Mesothelial cell of epicardium (in vitro differentiated cells): ENCODE data around the gene SLC8A1. TPM values are rescaled to one million over a fixed set of nuclear protein-coding genes. Genes with fewer than 3 reads are reported as not detected.

Experiments
- DNase-seq, 2 experiments: peaks; one replicate each; pipeline ENCODE4 v3.0.0; 2021; ENCODE audit warnings: low spot score in 2 of 2; ENCODE audit not compliant: unreplicated experiment in 2 of 2
- H3K27ac Mint-ChIP-seq: 2 replicates; pipeline ENCODE4 v1.8.0; 2021; ENCODE audit warnings: mixed read lengths
- H3K27me3 Mint-ChIP-seq: 2 replicates; pipeline ENCODE4 v1.8.0; 2021; ENCODE audit warnings: low read depth, mixed read lengths
- H3K36me3 Mint-ChIP-seq: 2 replicates; pipeline ENCODE4 v1.8.0; 2021; ENCODE audit warnings: mixed read lengths
- H3K4me1 Mint-ChIP-seq: 2 replicates; pipeline ENCODE4 v1.8.0; 2021; ENCODE audit warnings: mixed read lengths
- H3K4me3 Mint-ChIP-seq: 2 replicates; pipeline ENCODE4 v1.8.0; 2021; ENCODE audit warnings: mild to moderate bottlenecking, moderate library complexity, mixed read lengths
- H3K9me3 Mint-ChIP-seq: 2 replicates; pipeline ENCODE4 v1.8.0; 2021; ENCODE audit warnings: mixed read lengths
- CTCF ChIP-seq: fragments of 200-600 bp; sonication (generic); IDR thresholded peaks from one replicate; pipeline ENCODE4 v1.5.0; 2021; ENCODE audit warnings: antibody characterized with exemption; ENCODE audit not compliant: unreplicated experiment
- total RNA-seq: library from RNA; stranded (reverse); gene quantifications from 3 replicates; pipeline ENCODE4 v1.2.1, GENCODE V29; 2021

Gene SLC8A1
- total RNA-seq, 1 donor from 2014 or later: 29.6 TPM

- Mint-ChIP-seq H3K36me3 (peaks cover 2% of the 10 kb centered on the region), H3K9me3 (no peaks in the 10 kb centered on the region), H3K27me3 (no peaks in the 10 kb centered on the region), H3K4me3 (no peak overlapping the region), H3K27ac (peak overlapping the region; percentile 73), H3K4me1 (peaks cover 36% of the 10 kb centered on the region)
- peak; percentile 34 to 59 for DNase-seq
- no peak for TF ChIP-seq CTCF
These were observed 211.8 kb downstream of the SLC8A1 start for GRCh38 chr2:40240070-40240469.

- peaks cover 7% of the 10 kb centered on the region for H3K9me3 Mint-ChIP-seq
These were observed 221.0 kb downstream of the SLC8A1 start for GRCh38 chr2:40230707-40231432.

GRCh38 chr2:40230186-40230585 lies 221.7 kb downstream of the SLC8A1 start:
- H3K4me1 Mint-ChIP-seq: peaks cover 17% of the 10 kb centered on the region
- DNase-seq: no peak
- H3K27ac Mint-ChIP-seq: no peak overlapping the region
- H3K36me3 Mint-ChIP-seq: no peaks in the 10 kb centered on the region
- H3K4me3 Mint-ChIP-seq: no peak overlapping the region
- TF ChIP-seq CTCF: no peak
- no peaks in the 10 kb centered on the region for H3K27me3 Mint-ChIP-seq
- H3K9me3 Mint-ChIP-seq: peaks cover 7% of the 10 kb centered on the region

More at GRCh38 chr2:40230707-40231432, 221.0 kb downstream of the SLC8A1 start:
- Mint-ChIP-seq H3K36me3 (no peaks in the 10 kb centered on the region), H3K4me3 (no peak overlapping the region), H3K27me3 (no peaks in the 10 kb centered on the region), H3K27ac (no peak overlapping the region), H3K4me1 (peaks cover 10% of the 10 kb centered on the region)
- no peak for TF ChIP-seq CTCF
- DNase-seq: no peak

GRCh38 chr2:40228310-40228709 lies 223.6 kb downstream of the SLC8A1 start:
- no peak overlapping the region for H3K4me3 Mint-ChIP-seq
- H3K36me3 Mint-ChIP-seq: no peaks in the 10 kb centered on the region

GRCh38 chr2:40227210-40227609 lies 224.7 kb downstream of the SLC8A1 start:
- Mint-ChIP-seq H3K4me1 (peaks cover 25% of the 10 kb centered on the region), H3K4me3 (no peak overlapping the region), H3K27me3 (no peaks in the 10 kb centered on the region), H3K9me3 (peaks cover 13% of the 10 kb centered on the region), H3K36me3 (peaks cover 6% of the 10 kb centered on the region), H3K27ac (no peak overlapping the region)
- no peak for DNase-seq
- TF ChIP-seq CTCF: no peak

More at GRCh38 chr2:40228310-40228709, 223.6 kb downstream of the SLC8A1 start:
- Mint-ChIP-seq H3K27me3 (no peaks in the 10 kb centered on the region), H3K4me1 (peaks cover 25% of the 10 kb centered on the region), H3K9me3 (peaks cover 7% of the 10 kb centered on the region), H3K27ac (no peak overlapping the region)
- no peak for TF ChIP-seq CTCF
- DNase-seq: no peak
